ENCODE measurements around the gene GRIN3B.
A peak's percentile ranks its signal among the peaks of the same experiment; 100 is the strongest.

GRIN3B gene

DNA sequence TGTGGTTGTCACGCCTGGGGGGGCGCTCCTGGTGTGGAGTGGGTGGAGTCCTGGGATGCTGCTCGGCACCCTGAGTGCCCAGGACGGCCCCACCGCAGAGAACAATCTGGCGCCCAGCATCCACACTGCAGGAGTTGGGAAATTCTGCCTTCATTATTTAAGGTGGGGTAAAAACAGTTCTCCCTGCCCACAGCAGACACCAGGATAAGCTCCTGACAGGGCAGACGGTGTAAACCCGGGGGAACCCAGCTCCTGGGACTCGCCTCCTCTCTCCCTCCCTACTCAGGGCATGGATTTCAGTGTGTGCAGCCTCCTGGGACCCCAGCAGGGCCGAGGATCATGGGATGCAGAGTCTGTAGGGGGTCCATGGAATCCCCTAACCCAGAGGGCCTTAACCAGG is 23.7 kb upstream of the GRIN3B start:
- TF ChIP-seq, protein P1, sequence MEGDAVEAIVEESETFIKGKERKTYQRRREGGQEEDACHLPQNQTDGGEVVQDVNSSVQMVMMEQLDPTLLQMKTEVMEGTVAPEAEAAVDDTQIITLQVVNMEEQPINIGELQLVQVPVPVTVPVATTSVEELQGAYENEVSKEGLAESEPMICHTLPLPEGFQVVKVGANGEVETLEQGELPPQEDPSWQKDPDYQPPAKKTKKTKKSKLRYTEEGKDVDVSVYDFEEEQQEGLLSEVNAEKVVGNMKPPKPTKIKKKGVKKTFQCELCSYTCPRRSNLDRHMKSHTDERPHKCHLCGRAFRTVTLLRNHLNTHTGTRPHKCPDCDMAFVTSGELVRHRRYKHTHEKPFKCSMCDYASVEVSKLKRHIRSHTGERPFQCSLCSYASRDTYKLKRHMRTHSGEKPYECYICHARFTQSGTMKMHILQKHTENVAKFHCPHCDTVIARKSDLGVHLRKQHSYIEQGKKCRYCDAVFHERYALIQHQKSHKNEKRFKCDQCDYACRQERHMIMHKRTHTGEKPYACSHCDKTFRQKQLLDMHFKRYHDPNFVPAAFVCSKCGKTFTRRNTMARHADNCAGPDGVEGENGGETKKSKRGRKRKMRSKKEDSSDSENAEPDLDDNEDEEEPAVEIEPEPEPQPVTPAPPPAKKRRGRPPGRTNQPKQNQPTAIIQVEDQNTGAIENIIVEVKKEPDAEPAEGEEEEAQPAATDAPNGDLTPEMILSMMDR (IDR thresholded peaks at IDR 0.05; ENCODE audit: insufficient read depth, low read depth, low read length, missing control alignments): no peak
- H3K4me3 ChIP-seq (ENCODE audit: low read length): no peak overlapping the region
- no peak for DNase-seq (ENCODE audit: low read depth)

DNA sequence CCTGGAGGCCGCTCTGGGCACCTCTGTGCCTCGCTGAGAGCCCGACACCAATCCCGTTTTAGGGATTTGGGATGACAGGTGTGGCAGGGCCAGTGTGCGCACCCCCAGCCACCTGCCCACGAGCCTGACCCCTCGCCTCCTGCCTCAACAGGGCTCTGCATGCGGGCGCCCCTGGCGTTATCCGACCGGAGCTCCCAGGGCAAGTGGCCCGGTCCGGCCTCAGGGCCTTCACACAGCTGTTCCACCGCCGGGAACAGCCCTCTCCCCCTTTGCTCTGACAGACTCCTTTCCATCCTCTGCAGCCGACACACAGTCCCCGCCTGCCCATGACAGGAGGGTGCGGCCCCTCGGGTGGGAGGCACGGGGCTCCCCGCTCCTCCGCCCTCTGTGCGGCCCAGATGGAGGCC is 23.2 kb upstream of the GRIN3B start:
- TF ChIP-seq, protein P1 (IDR thresholded peaks at IDR 0.05; ENCODE audit: insufficient read depth, low read depth, low read length, missing control alignments): no peak
- DNase-seq (ENCODE audit: low read depth): no peak
- H3K4me3 ChIP-seq (ENCODE audit: low read length): no peak overlapping the region

DNA sequence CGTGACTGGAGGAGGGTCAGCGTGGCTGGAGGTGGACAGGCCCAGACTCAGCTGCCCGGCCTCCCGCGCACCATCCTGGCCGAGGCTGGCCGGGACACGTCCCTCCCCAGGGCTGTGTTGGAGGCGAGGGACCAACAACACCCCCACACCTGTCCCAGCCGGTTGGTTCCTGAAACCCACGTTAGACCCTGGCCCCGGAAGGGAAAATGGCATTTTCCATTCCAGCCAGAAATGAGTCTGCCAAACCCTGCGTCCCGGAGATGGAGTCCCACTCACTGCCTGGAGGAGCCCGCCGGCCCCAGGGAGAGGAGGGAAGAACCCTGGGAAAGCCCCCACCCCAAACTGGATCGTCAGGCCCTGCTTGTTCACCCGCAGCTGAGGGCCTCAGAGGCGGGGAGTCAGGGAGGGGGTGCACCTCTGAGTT is 20.9 kb upstream of the GRIN3B start:
- no peak overlapping the region for H3K4me3 ChIP-seq (ENCODE audit: low read length)
- peak; percentile 48 for DNase-seq (ENCODE audit: low read depth)
- TF ChIP-seq, protein P1 (IDR thresholded peaks at IDR 0.05; ENCODE audit: insufficient read depth, low read depth, low read length, missing control alignments): no peak

DNA sequence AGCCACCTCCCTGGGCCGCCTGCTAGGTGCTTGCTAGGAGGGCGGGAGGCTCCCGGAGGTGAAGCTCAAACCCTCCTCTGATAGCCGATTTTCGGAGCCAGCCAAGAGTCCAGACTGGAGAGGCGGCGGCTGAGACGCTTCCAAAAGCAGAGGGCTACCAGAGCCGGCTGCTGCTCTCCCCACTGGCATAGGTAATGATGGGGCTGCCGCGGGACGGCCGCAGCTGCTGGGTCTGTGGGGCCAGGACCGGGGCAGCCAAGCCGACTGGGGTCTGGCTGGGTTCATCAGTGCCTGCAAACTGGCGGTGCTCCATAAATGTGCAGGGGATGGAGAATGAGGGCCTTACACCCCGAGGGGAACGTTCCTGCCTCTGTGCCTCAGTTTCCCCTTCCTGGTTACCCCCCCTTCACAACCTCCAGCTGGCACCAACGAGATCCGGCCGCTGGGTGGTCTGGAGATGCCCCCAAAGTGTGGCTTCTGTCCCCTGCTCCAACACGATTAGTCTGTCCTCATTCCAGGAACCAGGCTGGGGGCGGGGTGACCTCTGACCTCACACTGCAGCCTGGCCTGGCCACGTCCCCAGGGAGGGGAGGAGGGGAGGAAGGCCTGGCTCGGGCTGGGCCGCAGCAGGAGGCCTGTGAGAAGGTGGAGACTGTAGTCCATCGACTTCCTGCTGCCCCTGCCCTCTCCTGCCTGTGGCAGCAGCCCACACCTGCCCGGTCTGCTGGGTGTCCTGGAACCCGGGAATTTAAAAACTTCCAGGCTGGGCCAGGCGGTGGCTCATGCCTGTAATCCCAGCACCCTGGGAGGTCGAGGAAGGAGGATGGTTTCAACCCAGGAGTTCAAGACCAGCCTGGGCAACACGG is 19.9 kb upstream of the GRIN3B start:
- TF ChIP-seq, protein P1 (IDR thresholded peaks at IDR 0.05; ENCODE audit: insufficient read depth, low read depth, low read length, missing control alignments): no peak
- H3K4me3 ChIP-seq (ENCODE audit: low read length): no peak overlapping the region
- DNase-seq (ENCODE audit: low read depth): no peak

DNA sequence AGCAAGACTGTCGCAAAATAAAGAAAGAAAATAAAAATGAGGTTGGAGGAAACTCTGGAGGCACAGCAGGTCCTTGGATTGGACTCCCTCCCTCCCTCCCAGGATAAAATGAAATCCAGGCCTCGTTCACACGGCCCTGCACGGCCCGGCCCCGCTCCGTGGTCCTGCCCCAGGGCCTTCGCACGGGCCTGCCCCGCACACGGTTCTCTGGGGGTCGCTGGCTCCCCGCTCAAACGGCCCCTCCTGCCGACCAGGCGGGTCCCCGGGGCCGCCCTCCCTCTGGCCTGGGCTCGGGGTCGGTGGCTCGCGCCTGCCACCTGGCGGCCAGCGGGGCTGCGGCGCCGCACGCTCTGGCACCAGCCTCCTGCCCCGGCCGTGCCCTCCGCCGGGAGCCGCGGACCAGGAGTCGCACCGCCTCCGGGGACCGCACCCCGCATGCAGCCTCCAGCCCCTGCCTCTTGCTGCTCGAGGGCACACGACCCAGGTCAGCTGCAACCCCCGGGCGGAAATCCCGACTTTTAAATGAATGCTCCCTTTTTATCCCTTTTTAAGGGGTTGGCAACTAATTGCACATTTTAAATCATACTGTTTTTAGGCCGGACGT is 17.6 kb upstream of the GRIN3B start:
- H3K4me3 ChIP-seq (ENCODE audit: low read length): peak overlapping the region; percentile 22
- peak; percentile 47 for DNase-seq (ENCODE audit: low read depth)
- TF ChIP-seq, protein P1 (IDR thresholded peaks at IDR 0.05; ENCODE audit: insufficient read depth, low read depth, low read length, missing control alignments): peak; percentile 28

DNA sequence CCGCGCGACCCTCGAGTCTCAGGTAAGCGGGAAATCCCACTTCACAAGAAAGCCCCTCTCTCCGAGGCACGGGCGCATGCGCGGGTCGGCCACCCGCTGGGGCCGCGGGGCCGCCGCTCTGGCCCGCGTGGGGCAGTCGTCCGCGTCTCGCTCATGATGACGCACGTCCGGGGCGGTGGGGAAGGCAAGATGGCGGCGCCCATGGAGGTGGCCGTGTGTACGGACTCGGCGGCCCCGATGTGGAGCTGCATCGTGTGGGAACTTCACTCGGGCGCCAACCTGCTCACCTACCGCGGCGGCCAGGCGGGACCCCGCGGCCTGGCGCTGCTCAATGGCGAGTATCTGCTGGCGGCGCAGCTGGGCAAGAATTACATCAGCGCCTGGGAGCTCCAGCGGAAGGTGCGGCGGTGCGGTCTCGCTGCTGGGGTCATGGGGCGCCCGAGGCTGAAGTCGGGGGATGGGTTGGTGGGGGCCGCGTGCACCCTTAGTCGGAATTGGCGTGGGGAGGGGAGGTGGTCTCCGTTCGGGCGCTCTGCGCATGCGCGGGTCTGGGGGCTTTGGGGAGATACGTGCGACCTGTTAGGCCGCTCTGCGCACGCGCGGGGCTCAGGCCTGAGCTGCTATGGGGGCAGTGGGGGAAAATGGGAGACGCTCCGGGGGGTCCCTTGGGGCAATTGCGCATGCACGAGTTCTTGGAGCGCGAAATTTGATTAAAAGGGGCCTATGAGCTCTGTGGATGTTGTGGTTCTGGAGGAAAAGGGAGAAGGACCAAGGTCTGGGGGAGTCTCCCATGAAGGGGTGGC is 15.9 kb upstream of the GRIN3B start, which contains the start of gene WDR18:
TSS of gene WDR18 (plus strand) at position 181 of the 803 bp plus-strand sequence. CDS start at position 190, 9 bp downstream.
- H3K4me3 ChIP-seq (ENCODE audit: low read length): peak within 1 kb of the TSS; percentile 94
- DNase-seq (ENCODE audit: low read depth): peak; percentile 89
- TF ChIP-seq, protein P1 (IDR thresholded peaks at IDR 0.05; ENCODE audit: insufficient read depth, low read depth, low read length, missing control alignments): no peak
